ENCODE measurements around the gene ZNF319.
"Not testable (repeated sequence)": the region's sequence is repeated elsewhere in the genome, so short reads cannot be mapped to it uniquely, and the experiment has no call there.

Gene ZNF319

GRCh38 chr16:57979006-57979585 is 21.4 kb downstream of the ZNF319 start:
- no peak for DNase-seq (ENCODE audit: low read depth in 1 of 2, low spot score in 1 of 2)

- not testable (repeated sequence) for DNase-seq (ENCODE audit: low read depth in 1 of 2, low spot score in 1 of 2)
Observed at GRCh38 chr16:57978070-57978465, 22.4 kb downstream of the ZNF319 start.

GRCh38 chr16:57977418-57978069 is 22.9 kb downstream of the ZNF319 start:
- DNase-seq (ENCODE audit: low read depth in 1 of 2, low spot score in 1 of 2): no peak

GRCh38 chr16:57976331-57976796 is 24.1 kb downstream of the ZNF319 start:
- DNase-seq (ENCODE audit: low read depth in 1 of 2, low spot score in 1 of 2): no peak

- DNase-seq (ENCODE audit: low read depth in 1 of 2, low spot score in 1 of 2): no peak
Observed at GRCh38 chr16:57972306-57972705, 28.2 kb downstream of the ZNF319 start.

GRCh38 chr16:57971848-57972247 is 28.6 kb downstream of the ZNF319 start:
- DNase-seq (ENCODE audit: low read depth in 1 of 2, low spot score in 1 of 2): no peak

- no peak for DNase-seq (ENCODE audit: low read depth in 1 of 2, low spot score in 1 of 2)
Observed at GRCh38 chr16:57970970-57971369, 29.5 kb downstream of the ZNF319 start, which contains the start of gene CNGB1. Gene CNGB1 (minus strand): TSS chr16:57971128. CDS start chr16:57967286, 3,842 bp downstream.

- DNase-seq (ENCODE audit: low read depth in 1 of 2, low spot score in 1 of 2): no peak
Observed at GRCh38 chr16:57970319-57970718, 30.2 kb downstream of the ZNF319 start.

GRCh38 chr16:57969451-57970123 is 30.9 kb downstream of the ZNF319 start:
- no peak for DNase-seq (ENCODE audit: low read depth in 1 of 2, low spot score in 1 of 2)

- DNase-seq (ENCODE audit: low read depth in 1 of 2, low spot score in 1 of 2): no peak
Observed at GRCh38 chr16:57967916-57968315, 32.6 kb downstream of the ZNF319 start.

- no peak for DNase-seq (ENCODE audit: low read depth in 1 of 2, low spot score in 1 of 2)
Observed at GRCh38 chr16:57966986-57967385, 33.5 kb downstream of the ZNF319 start.

- DNase-seq (ENCODE audit: low read depth in 1 of 2, low spot score in 1 of 2): no peak
Observed at GRCh38 chr16:57966204-57966771, 34.2 kb downstream of the ZNF319 start.

- no peak for DNase-seq (ENCODE audit: low read depth in 1 of 2, low spot score in 1 of 2)
Observed at GRCh38 chr16:57964157-57964700, 36.2 kb downstream of the ZNF319 start.

GRCh38 chr16:57962756-57963155 is 37.7 kb downstream of the ZNF319 start:
- no peak for DNase-seq (ENCODE audit: low read depth in 1 of 2, low spot score in 1 of 2)

GRCh38 chr16:57962046-57962445 is 38.4 kb downstream of the ZNF319 start:
- DNase-seq (ENCODE audit: low read depth in 1 of 2, low spot score in 1 of 2): no peak

- DNase-seq (ENCODE audit: low read depth in 1 of 2, low spot score in 1 of 2): no peak
Observed at GRCh38 chr16:57961538-57961937, 38.9 kb downstream of the ZNF319 start.

GRCh38 chr16:57960826-57961472 is 39.5 kb downstream of the ZNF319 start:
- no peak for DNase-seq (ENCODE audit: low read depth in 1 of 2, low spot score in 1 of 2)

- DNase-seq (ENCODE audit: low read depth in 1 of 2, low spot score in 1 of 2): no peak
Observed at GRCh38 chr16:57960310-57960709, 40.2 kb downstream of the ZNF319 start.

- no peak for DNase-seq (ENCODE audit: low read depth in 1 of 2, low spot score in 1 of 2)
Observed at GRCh38 chr16:57959804-57960203, 40.7 kb downstream of the ZNF319 start.

GRCh38 chr16:57959121-57959520 is 41.4 kb downstream of the ZNF319 start:
- no peak for DNase-seq (ENCODE audit: low read depth in 1 of 2, low spot score in 1 of 2)

- DNase-seq (ENCODE audit: low read depth in 1 of 2, low spot score in 1 of 2): no peak
Observed at GRCh38 chr16:57958544-57958943, 41.9 kb downstream of the ZNF319 start.
